Measurements from ENCODE around the gene NSMCE4A. TPM values are rescaled to one million over a fixed set of nuclear protein-coding genes. Genes with fewer than 3 reads are reported as not detected.

NSMCE4A gene
- total and polyA plus RNA-seq, 2 of the 4 experiments (the other 2 are of a cell fraction): 13.4 to 33.2 TPM

- H2AK9ac ChIP-seq (replicated peaks; ENCODE audit: low read depth, low read length, poor library complexity): no peak within 1 kb of the TSS
- no peak within 1 kb of the TSS for H3K4me2 ChIP-seq (ENCODE audit: low read depth, low read length)
- dilution Hi-C loops (cut with HindIII; ENCODE audit: low sequenced_read_pairs, unreplicated experiment) (no loop called here), intact Hi-C loops (cut with micrococcal nuclease) (no loop called here), in situ Hi-C loops (cut with MboI; ENCODE audit: low sequenced_read_pairs) (no loop called here)
- no peak within 1 kb of the TSS for H2AK5ac ChIP-seq (ENCODE audit: low read depth, low read length)
- H3K4ac ChIP-seq (ENCODE audit: low read depth, low read length): no peak within 1 kb of the TSS
- H4K5ac ChIP-seq (ENCODE audit: low read depth, low read length): no peak within 1 kb of the TSS
- DNase-seq (no peak), ATAC-seq (ENCODE audit: low read depth) (no peak)
- H2BK20ac ChIP-seq (ENCODE audit: low read depth, low read length): no peak within 1 kb of the TSS
- H3K9ac ChIP-seq (ENCODE audit: low read depth, low read length): no peak within 1 kb of the TSS
- no peaks in the 10 kb centered on the region for H3K9me1 ChIP-seq (ENCODE audit: insufficient read depth, low read length)
- no peak within 1 kb of the TSS for H2BK5ac ChIP-seq (ENCODE audit: low read depth, low read length, poor library complexity, severe bottlenecking)
- no peak within 1 kb of the TSS for H3K14ac ChIP-seq (replicated peaks; ENCODE audit: low read depth, low read length)
- H4K91ac ChIP-seq (ENCODE audit: insufficient read depth, low read depth, low read length): no peak within 1 kb of the TSS
- 73% methylated on average over 5 of the region's 15 CpGs; no CpG with 5 or more reads in 1 of the 2 experiments for WGBS, 2 experiments (ENCODE audit: extremely low coverage in 2 of 2, insufficient read length in 1 of 2)
- ChIA-PET CTCF (no interaction called here), POLR2A (ENCODE audit: unreplicated experiment) (no interaction called here)
- TF ChIP-seq MAZ (IDR thresholded peaks at IDR 0.05; ENCODE audit: borderline replicate concordance, low read depth, low read length) (no peak), RCOR1 (IDR thresholded peaks at IDR 0.05; ENCODE audit: insufficient replicate concordance, low read length) (no peak), CTCF (conservative IDR thresholded peaks at IDR 0.05; ENCODE audit: low read depth, low read length) (no peak), RFX5 (IDR thresholded peaks at IDR 0.05; ENCODE audit: low read depth, low read length) (no peak)
- no peak within 1 kb of the TSS for H2BK15ac ChIP-seq (ENCODE audit: low read depth, low read length)
- H3K36me3 ChIP-seq (ENCODE audit: control insufficient read depth, insufficient read depth, low read length): no peaks in the 10 kb centered on the region
- H3K27me3 ChIP-seq (ENCODE audit: control insufficient read depth, insufficient read depth, low read length): no peaks in the 10 kb centered on the region
- H4K8ac ChIP-seq (ENCODE audit: low read depth in 2 of 2, low read length in 2 of 2): no peak within 1 kb of the TSS
- H3K9me3 ChIP-seq (ENCODE audit: control insufficient read depth, insufficient read depth, low read length): peaks cover 7% of the 10 kb centered on the region
- no TSS peak for BruUV-seq (replicated peaks)
- H3K4me3 ChIP-seq (ENCODE audit: insufficient read depth, low read depth, low read length): no peak within 1 kb of the TSS
- H3K79me1 ChIP-seq (ENCODE audit: low read depth in 1 of 2, low read length in 2 of 2): no peaks in the 10 kb centered on the region
- H3K23ac ChIP-seq (ENCODE audit: low read depth, low read length): no peak within 1 kb of the TSS
- no peak within 1 kb of the TSS for H2BK120ac ChIP-seq (ENCODE audit: low read depth, low read length)
- H3K27ac ChIP-seq (ENCODE audit: insufficient read depth, low read length): no peak within 1 kb of the TSS
- H3K18ac ChIP-seq (ENCODE audit: low read depth, low read length): no peak within 1 kb of the TSS
- no peak within 1 kb of the TSS for H2AFZ ChIP-seq (replicated peaks; ENCODE audit: low read length, poor library complexity)
- no peaks in the 10 kb centered on the region for H4K20me1 ChIP-seq (ENCODE audit: insufficient read depth, low read length)
- no peak within 1 kb of the TSS for H3K56ac ChIP-seq (ENCODE audit: extremely low read depth, insufficient read depth, low read length)
- H3K4me1 ChIP-seq (ENCODE audit: control insufficient read depth, insufficient read depth, low read length): no peaks in the 10 kb centered on the region
Observed at GRCh38 chr10:121988361-121989324, 13.6 kb upstream of the NSMCE4A start, which contains the start of gene TACC2. Gene TACC2 (plus strand): TSS chr10:121989163. CDS start chr10:122021982, 32,819 bp downstream.

Measured in IMR-90 (cell line).